Measurements from ENCODE around the gene DLK2. TPM values are rescaled to one million over a fixed set of nuclear protein-coding genes. Genes with fewer than 3 reads are reported as not detected.

The DLK2 gene
- total RNA-seq, 1 experiment from 2014 or later = 5.4 TPM

DNA sequence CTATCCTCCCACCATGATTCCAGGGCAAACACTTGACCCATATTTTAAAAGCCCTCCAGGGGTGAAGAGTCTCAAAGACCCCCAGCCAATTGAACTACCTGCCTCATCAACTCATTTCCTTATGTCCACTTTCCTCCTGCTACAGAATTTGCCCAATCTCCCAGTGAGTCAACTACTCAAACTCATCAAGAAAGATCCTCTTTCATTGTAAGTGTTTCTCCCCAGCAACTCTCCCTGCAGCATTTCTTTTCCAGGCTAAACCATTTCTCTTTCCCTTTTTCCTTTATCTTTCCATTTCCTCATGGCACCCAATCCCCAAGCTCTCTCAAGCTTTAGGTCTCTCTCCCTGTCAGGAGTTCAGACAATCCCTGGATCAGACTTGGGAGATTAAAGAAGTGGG is 1.5 kb downstream of the DLK2 start:
- Histone ChIP-seq H3K27me3 (no peaks in the 10 kb centered on the region), H3K9me3 (replicated peaks) (0 out of 2 replicates have a peak, but pooled peaks cover 4% of the 10 kb centered on the region), H3K4me1 (0 out of 2 replicates have a peak, but pooled peaks cover 3% of the 10 kb centered on the region), H3K27ac (no peak overlapping the region), H3K36me3 (no peaks in the 10 kb centered on the region), H3K4me3 (no peak overlapping the region)
- DNase-seq = no peak

DNA sequence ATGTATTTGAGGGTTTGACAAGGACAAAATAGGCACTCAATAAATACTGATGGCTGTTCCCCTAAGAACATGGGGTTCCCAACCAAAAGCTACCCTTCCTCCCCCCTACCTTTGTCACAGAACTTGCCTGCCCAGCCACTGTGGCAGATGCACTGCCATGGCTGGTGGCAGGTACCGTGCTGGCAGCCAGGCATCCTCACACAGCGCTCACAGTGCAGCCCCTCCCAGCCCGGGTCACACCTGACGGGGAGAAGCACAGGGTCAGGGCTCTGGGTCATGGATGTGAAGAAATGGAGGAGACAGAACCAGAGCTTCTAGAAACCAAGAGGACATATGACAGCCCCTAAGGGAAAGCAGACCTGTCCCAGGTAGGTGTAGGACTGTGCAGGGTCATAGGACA is 2.5 kb downstream of the DLK2 start:
- Histone ChIP-seq H3K4me3 (no peak overlapping the region), H3K36me3 (no peaks in the 10 kb centered on the region), H3K27ac (no peak overlapping the region), H3K27me3 (no peaks in the 10 kb centered on the region), H3K9me3 (replicated peaks) (0 out of 2 replicates have a peak, but pooled peaks cover 4% of the 10 kb centered on the region), H3K4me1 (0 out of 2 replicates have a peak, but pooled peaks cover 3% of the 10 kb centered on the region)
- DNase-seq = no peak

DNA sequence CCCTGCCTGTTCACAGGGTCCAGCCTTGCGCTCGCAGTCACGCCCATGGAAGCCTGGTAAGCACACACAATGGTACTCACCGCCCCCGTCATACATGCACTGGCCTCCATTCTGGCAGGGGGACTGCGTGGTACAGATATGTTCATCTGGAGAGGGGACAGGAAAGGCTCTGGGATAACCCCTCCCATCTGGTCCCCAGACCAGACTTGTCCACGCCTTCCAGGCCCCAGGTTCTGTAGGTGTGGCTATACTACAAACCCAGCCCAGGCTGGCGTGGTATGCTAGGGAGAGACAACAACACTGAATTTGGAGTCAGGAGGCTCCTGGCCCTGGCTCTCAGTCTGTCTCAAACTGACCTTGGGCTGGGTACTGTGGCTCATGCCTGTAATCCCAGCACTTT is 3.4 kb downstream of the DLK2 start:
- Histone ChIP-seq H3K27ac (no peak overlapping the region), H3K9me3 (replicated peaks) (0 out of 2 replicates have a peak, but pooled peaks cover 4% of the 10 kb centered on the region), H3K27me3 (no peaks in the 10 kb centered on the region), H3K4me1 (0 out of 2 replicates have a peak, but pooled peaks cover 3% of the 10 kb centered on the region), H3K4me3 (no peak overlapping the region), H3K36me3 (no peaks in the 10 kb centered on the region)
- DNase-seq = no peak

DNA sequence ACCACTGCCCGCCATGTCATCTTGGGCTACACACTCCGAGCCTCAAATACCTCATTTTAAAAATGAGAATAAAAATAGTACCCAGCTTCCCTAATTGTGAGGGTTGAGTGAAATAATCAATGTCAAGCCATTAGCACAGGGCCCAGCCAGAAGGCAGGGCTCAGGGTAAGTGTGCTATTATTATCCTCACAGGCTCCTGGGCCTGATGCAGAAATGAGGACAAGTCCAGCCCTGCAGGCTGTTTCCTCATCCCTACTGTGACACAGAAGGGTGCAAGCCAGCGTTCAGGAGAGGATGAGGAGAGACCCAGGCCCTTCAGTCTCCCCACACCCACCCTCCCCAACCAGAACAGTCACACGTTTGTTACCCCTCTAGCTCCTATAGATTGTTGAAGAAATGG is 4.0 kb downstream of the DLK2 start:
- no peak overlapping the region for H3K4me3 ChIP-seq
- DNase-seq = no peak
- no peaks in the 10 kb centered on the region for H3K9me3 ChIP-seq (replicated peaks)
- no peak overlapping the region for H3K27ac ChIP-seq
- H3K27me3 ChIP-seq = no peaks in the 10 kb centered on the region
- H3K4me1 ChIP-seq = 0 out of 2 replicates have a peak, but pooled peaks cover 3% of the 10 kb centered on the region
- no peaks in the 10 kb centered on the region for H3K36me3 ChIP-seq

DNA sequence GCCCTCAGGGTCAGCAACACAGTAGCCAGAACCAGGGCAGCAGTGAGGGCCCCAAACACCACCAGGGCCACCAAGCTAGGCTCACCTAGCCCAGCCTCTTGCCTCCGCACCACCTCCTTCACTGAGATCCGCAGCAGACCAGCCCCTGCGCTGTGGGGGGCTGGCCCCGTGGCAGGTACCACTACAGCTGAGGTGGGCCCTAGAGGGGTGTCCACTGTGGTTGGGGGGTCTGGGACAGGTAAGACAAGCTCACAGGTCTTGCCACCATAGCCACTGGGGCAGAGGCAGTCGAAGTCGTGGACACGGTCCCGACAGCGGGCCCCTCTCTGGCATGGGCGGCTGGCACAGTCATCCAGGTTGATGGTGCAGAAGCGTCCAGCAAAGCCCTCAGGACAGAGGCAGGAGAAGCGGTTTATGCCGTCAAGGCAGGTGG is 4.6 kb downstream of the DLK2 start:
- Histone ChIP-seq H3K27ac (no peak overlapping the region), H3K9me3 (replicated peaks) (no peaks in the 10 kb centered on the region), H3K4me3 (no peak overlapping the region), H3K27me3 (no peaks in the 10 kb centered on the region), H3K36me3 (no peaks in the 10 kb centered on the region), H3K4me1 (no peaks in the 10 kb centered on the region)
- no peak for DNase-seq

DNA sequence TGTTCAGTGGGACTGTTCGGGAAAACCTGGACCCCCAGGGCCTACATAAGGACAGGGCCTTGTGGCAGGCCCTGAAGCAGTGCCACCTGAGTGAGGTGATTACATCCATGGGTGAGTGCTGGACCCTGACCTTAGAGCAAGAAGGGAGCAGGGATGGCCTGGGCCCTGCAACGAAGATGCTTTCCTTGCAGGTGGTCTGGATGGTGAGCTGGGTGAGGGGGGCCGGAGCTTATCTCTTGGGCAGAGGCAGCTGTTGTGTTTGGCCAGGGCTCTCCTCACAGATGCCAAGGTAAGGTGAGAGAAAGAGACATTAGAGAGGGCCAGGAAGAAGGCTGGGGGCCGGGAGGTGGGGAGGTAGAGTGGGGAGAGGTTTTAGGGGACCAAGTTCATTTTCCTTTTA is 6.4 kb downstream of the DLK2 start:
- Histone ChIP-seq H3K4me3 (no peak overlapping the region), H3K36me3 (no peaks in the 10 kb centered on the region), H3K27ac (no peak overlapping the region), H3K27me3 (no peaks in the 10 kb centered on the region), H3K4me1 (no peaks in the 10 kb centered on the region), H3K9me3 (replicated peaks) (no peaks in the 10 kb centered on the region)
- no peak for DNase-seq

DNA sequence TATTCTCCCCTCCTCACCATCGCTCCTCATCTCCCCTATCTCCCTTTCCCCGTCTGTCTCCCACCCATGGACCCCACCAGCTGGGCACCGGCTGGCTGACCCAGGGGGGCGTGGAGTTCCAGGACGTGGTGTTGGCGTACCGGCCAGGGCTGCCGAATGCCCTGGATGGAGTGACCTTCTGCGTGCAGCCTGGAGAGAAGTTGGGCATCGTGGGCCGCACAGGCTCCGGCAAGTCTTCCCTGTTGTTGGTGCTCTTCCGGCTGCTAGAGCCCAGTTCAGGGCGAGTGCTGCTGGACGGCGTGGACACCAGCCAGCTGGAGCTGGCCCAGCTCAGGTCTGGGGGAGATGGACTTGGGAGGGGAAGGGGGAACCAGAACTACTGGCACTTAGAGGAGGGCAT is 7.7 kb downstream of the DLK2 start:
- no peak overlapping the region for H3K4me3 ChIP-seq
- H3K9me3 ChIP-seq (replicated peaks) = no peaks in the 10 kb centered on the region
- DNase-seq = no peak
- H3K27me3 ChIP-seq = no peaks in the 10 kb centered on the region
- no peak overlapping the region for H3K27ac ChIP-seq
- H3K36me3 ChIP-seq = no peaks in the 10 kb centered on the region
- H3K4me1 ChIP-seq = no peaks in the 10 kb centered on the region

DNA sequence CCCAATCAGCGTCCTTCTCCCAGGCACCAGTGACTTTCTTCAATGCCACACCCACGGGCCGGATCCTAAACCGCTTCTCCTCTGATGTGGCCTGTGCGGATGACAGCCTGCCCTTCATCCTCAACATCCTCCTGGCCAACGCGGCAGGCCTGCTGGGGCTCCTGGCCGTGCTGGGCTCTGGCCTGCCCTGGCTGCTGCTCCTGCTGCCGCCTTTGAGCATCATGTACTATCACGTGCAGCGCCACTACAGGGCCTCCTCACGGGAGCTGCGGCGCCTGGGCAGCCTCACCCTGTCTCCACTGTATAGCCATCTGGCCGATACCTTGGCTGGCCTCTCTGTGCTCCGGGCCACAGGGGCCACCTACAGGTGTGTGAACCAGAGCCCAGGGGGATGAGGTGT is 9.8 kb downstream of the DLK2 start:
- no peak overlapping the region for H3K4me3 ChIP-seq
- no peaks in the 10 kb centered on the region for H3K9me3 ChIP-seq (replicated peaks)
- H3K36me3 ChIP-seq = no peaks in the 10 kb centered on the region
- H3K4me1 ChIP-seq = no peaks in the 10 kb centered on the region
- no peaks in the 10 kb centered on the region for H3K27me3 ChIP-seq
- no peak for DNase-seq
- no peak overlapping the region for H3K27ac ChIP-seq

DNA sequence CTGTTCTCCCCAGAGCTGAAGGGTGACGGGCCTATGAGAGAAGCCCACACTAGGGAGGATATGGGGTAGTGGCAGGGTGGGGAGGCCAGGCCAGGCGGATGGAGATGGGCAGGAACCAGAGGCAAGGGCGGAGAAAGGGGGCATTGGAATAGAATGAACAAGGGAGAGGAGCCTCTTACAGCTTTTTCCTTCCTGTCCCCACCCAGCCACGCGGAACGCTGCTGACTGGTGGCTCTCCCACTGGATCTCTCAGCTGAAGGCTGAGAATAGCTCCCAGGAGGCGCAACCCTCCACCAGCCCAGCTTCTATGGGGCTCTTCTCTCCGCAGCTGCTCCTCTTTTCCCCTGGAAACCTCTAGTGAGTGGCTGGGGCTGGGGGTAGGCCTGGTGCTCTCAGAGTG is 10.8 kb downstream of the DLK2 start:
- no peak for DNase-seq
- Histone ChIP-seq H3K27me3 (no peaks in the 10 kb centered on the region), H3K4me1 (no peaks in the 10 kb centered on the region), H3K4me3 (no peak overlapping the region), H3K36me3 (no peaks in the 10 kb centered on the region), H3K27ac (no peak overlapping the region), H3K9me3 (replicated peaks) (no peaks in the 10 kb centered on the region)

DNA sequence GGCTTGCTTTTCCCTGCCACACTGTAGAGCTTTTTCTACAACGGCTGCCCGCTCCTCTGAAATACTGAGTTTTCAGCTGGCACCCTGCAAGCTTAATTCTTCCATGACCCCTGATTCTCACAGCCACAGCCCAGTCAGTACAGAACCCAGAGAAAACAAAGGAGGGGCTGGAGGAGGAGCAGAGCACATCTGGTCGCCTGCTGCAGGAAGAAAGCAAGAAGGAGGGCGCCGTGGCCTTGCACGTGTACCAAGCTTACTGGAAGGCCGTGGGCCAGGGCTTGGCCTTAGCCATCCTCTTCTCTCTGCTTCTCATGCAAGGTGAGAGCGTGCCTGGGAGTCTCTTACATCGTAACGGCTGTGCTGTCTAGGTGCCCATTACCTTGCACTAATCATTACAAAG is 11.3 kb downstream of the DLK2 start:
- no peaks in the 10 kb centered on the region for H3K27me3 ChIP-seq
- no peak overlapping the region for H3K4me3 ChIP-seq
- H3K36me3 ChIP-seq = no peaks in the 10 kb centered on the region
- no peaks in the 10 kb centered on the region for H3K9me3 ChIP-seq (replicated peaks)
- H3K4me1 ChIP-seq = no peaks in the 10 kb centered on the region
- no peak overlapping the region for H3K27ac ChIP-seq
- DNase-seq = no peak

DNA sequence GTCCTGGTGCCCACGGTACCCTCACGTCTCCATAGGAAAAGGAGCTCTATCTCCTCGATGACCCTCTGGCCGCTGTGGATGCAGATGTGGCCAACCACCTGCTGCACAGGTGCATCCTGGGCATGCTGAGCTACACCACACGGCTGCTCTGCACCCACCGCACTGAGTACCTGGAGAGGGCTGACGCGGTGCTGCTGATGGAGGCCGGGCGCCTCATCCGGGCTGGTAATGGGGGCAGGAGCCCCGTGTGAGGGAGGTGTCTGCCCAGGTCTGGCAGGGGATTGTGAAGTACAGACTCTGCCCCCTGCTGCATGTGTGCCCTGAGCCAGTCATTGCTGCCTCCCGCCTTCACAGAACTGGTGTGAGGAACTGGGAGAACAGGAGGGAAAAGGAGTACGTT is 12.4 kb downstream of the DLK2 start:
- no peaks in the 10 kb centered on the region for H3K27me3 ChIP-seq
- no peaks in the 10 kb centered on the region for H3K9me3 ChIP-seq (replicated peaks)
- no peak overlapping the region for H3K4me3 ChIP-seq
- no peak for DNase-seq
- no peak overlapping the region for H3K27ac ChIP-seq
- H3K36me3 ChIP-seq = no peaks in the 10 kb centered on the region
- H3K4me1 ChIP-seq = no peaks in the 10 kb centered on the region

DNA sequence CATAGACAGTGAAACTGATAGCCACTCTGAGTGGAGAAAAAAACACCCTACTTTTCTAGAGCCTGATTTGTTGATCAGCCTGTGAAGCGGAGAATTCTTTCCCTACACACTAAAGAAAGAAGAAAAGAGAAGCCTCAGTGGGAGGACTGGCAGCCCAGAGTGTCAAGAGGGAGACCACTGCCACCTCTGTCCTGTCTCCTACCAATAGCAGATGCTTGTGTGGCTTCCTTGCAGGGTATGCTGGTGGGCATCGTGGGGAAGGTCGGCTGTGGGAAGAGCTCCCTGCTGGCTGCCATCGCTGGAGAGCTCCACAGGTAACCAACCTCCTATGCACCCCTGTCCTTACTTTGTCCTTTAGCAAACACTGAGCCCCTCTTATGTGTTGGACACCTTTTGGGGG is 17.6 kb downstream of the DLK2 start:
- no peaks in the 10 kb centered on the region for H3K36me3 ChIP-seq

DNA sequence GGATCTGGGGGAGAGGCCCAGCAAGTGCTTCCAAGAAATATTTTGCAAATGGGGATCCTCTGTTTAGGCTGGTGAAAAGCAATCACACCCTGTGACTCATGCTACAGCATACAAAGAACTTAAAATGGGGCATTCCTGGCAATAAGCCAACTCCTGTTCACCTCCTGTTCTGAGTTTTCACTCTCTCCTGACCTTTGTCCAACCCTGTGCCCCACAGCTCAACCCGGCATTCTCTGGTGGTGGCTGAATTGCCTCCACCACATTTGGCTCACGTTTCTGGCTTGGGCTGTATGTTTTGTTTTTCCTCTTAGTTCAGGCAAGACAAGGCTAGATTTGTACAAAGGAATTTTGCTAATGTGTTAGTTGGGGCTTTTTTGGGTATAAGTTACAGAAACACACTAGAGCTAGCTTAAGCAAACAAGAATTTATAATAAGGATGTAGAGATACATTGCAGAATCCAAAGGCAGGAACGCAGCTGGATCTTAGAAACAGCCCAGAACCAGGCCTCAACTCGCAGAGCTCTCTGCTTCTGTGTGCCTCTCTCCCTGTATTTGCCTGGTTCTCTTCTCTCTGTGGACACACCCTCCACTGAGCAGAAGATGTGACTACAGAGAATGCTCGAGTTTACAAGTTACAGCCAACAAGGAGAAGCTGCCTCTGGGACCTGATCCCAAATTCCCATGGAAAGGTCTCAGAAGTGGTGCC is 18.6 kb downstream of the DLK2 start:
- H3K36me3 ChIP-seq = no peaks in the 10 kb centered on the region
- no peaks in the 10 kb centered on the region for H3K9me3 ChIP-seq (replicated peaks)
- H3K27me3 ChIP-seq = no peaks in the 10 kb centered on the region
- H3K4me3 ChIP-seq = no peak overlapping the region
- H3K27ac ChIP-seq = peak overlapping the region; percentile 53
- DNase-seq = peak; percentile 89 to 95
- H3K4me1 ChIP-seq = peaks cover 20% of the 10 kb centered on the region

More for the DNA sequence above, 17.6 kb downstream of the DLK2 start:
- peaks cover 20% of the 10 kb centered on the region for H3K4me1 ChIP-seq
- DNase-seq = no peak
- H3K4me3 ChIP-seq = no peak overlapping the region
- H3K27me3 ChIP-seq = no peaks in the 10 kb centered on the region
- H3K27ac ChIP-seq = no peak overlapping the region
- H3K9me3 ChIP-seq (replicated peaks) = no peaks in the 10 kb centered on the region

DNA sequence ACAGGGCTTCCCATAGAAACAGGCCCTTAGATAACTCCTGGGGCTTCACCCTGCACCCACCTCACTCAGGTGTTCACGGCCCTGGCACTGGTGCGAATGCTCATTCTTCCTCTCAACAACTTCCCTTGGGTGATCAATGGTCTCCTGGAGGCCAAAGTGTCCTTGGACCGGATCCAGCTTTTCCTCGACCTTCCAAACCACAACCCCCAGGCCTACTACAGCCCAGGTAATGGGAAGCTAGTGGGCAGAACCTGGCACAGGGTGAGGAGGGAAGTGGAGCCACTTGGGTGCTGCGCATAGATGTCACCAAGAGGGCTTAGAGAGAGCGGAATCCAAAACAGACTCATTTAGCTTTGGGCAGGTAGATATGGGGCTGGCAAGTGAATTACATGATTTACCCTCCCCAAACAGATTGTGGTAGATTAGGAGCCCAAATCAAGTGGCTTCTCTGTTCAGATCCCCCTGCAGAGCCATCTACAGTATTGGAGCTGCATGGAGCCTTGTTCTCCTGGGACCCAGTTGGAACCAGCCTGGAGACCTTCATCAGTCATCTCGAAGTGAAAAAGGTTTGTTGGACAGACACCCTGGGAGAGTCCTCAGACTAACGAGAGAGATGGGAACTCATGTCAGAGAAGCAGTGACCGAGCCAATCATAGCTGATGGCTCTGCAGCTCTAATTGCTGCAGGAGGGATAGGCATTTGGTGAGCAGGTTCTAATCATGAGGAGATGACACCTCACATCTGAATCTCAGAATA is 19.5 kb downstream of the DLK2 start:
- Histone ChIP-seq H3K27me3 (no peaks in the 10 kb centered on the region), H3K4me3 (no peak overlapping the region), H3K4me1 (peaks cover 20% of the 10 kb centered on the region), H3K9me3 (replicated peaks) (no peaks in the 10 kb centered on the region), H3K36me3 (no peaks in the 10 kb centered on the region), H3K27ac (peak overlapping the region; percentile 53)
- no peak for DNase-seq

DNA sequence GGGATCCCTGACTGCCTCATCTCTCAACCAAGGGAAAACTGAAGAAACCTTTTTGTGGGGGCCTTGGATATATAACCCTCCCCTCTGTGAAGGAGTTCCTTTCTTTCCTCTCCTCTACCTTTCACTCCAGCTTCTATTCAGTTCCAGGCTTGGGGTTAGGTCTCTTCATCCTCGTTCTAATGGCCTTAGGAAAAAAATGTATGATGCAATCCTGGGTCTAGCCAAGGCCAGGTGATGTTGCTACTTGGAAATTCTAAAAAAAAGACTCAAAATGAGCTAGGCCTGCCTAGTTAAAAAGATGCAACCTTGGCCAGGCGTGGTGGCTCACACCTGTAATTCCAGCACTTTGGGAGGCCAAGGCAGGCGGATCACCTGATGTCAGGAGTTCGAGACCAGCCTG is 20.4 kb downstream of the DLK2 start:
- Histone ChIP-seq H3K9me3 (replicated peaks) (no peaks in the 10 kb centered on the region), H3K4me3 (no peak overlapping the region), H3K27ac (no peak overlapping the region), H3K4me1 (peaks cover 20% of the 10 kb centered on the region), H3K27me3 (no peaks in the 10 kb centered on the region), H3K36me3 (no peaks in the 10 kb centered on the region)
- no peak for DNase-seq
